ENCODE measurements around the gene BMP4.

The BMP4 gene

GRCh38 chr14:53953002-53953827 is 3.4 kb downstream of the BMP4 start:
- peak overlapping the region; percentile 85 for H3K27ac ChIP-seq (ENCODE audit: low read length)

GRCh38 chr14:53952533-53952932 is 4.1 kb downstream of the BMP4 start:
- Histone ChIP-seq H3K4me3 (ENCODE audit: low read length in 2 of 2) (peak overlapping the region; percentile 45 to 85), H3K4me1 (ENCODE audit: control insufficient read depth, insufficient read depth, low read length) (peaks cover 36% of the 10 kb centered on the region), H3K9me3 (ENCODE audit: control insufficient read depth in 2 of 2, low read length in 2 of 2) (no peaks in the 10 kb centered on the region), H3K9ac (ENCODE audit: low read length in 2 of 2) (peak overlapping the region; percentile 23 to 75), H3K27ac (ENCODE audit: low read length) (peak overlapping the region; percentile 85), H3K36me3 (ENCODE audit: control insufficient read depth in 2 of 2, insufficient read depth in 2 of 2, low read length in 2 of 2) (peaks cover 0 to 10% of the 10 kb centered on the region in 2 donors), H3K27me3 (ENCODE audit: control insufficient read depth in 1 of 2, insufficient read depth in 2 of 2, low read length in 2 of 2) (peaks cover 7 to 54% of the 10 kb centered on the region in 2 donors)

More at GRCh38 chr14:53953002-53953827, 3.4 kb downstream of the BMP4 start:
- peaks cover 0 to 10% of the 10 kb centered on the region in 2 donors for H3K36me3 ChIP-seq (ENCODE audit: control insufficient read depth in 2 of 2, insufficient read depth in 2 of 2, low read length in 2 of 2)
- peaks cover 7 to 52% of the 10 kb centered on the region in 2 donors for H3K27me3 ChIP-seq (ENCODE audit: control insufficient read depth in 1 of 2, insufficient read depth in 2 of 2, low read length in 2 of 2)
- H3K4me1 ChIP-seq (ENCODE audit: control insufficient read depth, insufficient read depth, low read length) = peaks cover 36% of the 10 kb centered on the region
- H3K9ac ChIP-seq (ENCODE audit: low read length in 2 of 2) = peak overlapping the region; percentile 54 to 78
- no peaks in the 10 kb centered on the region for H3K9me3 ChIP-seq (ENCODE audit: control insufficient read depth in 2 of 2, low read length in 2 of 2)
- peak overlapping the region; percentile 45 to 85 for H3K4me3 ChIP-seq (ENCODE audit: low read length in 2 of 2)

GRCh38 chr14:53951627-53952303 is 4.9 kb downstream of the BMP4 start:
- H3K9me3 ChIP-seq (ENCODE audit: control insufficient read depth in 2 of 2, low read length in 2 of 2) = no peaks in the 10 kb centered on the region
- peak overlapping the region; percentile 24 to 47 for H3K9ac ChIP-seq (ENCODE audit: low read length in 2 of 2)
- H3K4me3 ChIP-seq (ENCODE audit: low read length in 2 of 2) = peak overlapping the region; percentile 45 to 85
- peak overlapping the region; percentile 85 for H3K27ac ChIP-seq (ENCODE audit: low read length)
- H3K27me3 ChIP-seq (ENCODE audit: control insufficient read depth in 1 of 2, insufficient read depth in 2 of 2, low read length in 2 of 2) = peaks cover 7 to 61% of the 10 kb centered on the region in 2 donors
- peaks cover 0 to 10% of the 10 kb centered on the region in 2 donors for H3K36me3 ChIP-seq (ENCODE audit: control insufficient read depth in 2 of 2, insufficient read depth in 2 of 2, low read length in 2 of 2)
- H3K4me1 ChIP-seq (ENCODE audit: control insufficient read depth, insufficient read depth, low read length) = peaks cover 37% of the 10 kb centered on the region

GRCh38 chr14:53951243-53951626 is 5.4 kb downstream of the BMP4 start:
- Histone ChIP-seq H3K4me1 (ENCODE audit: control insufficient read depth, insufficient read depth, low read length) (peaks cover 38% of the 10 kb centered on the region), H3K36me3 (ENCODE audit: control insufficient read depth in 2 of 2, insufficient read depth in 2 of 2, low read length in 2 of 2) (peaks cover 0 to 10% of the 10 kb centered on the region in 2 donors), H3K27me3 (ENCODE audit: control insufficient read depth in 1 of 2, insufficient read depth in 2 of 2, low read length in 2 of 2) (peaks cover 7 to 62% of the 10 kb centered on the region in 2 donors), H3K9me3 (ENCODE audit: control insufficient read depth in 2 of 2, low read length in 2 of 2) (no peaks in the 10 kb centered on the region), H3K9ac (ENCODE audit: low read length in 2 of 2) (peak overlapping the region; percentile 24 to 47), H3K4me3 (ENCODE audit: low read length in 2 of 2) (peak overlapping the region; percentile 45 to 85), H3K27ac (ENCODE audit: low read length) (peak overlapping the region; percentile 85)

GRCh38 chr14:53950031-53950793 is 6.4 kb downstream of the BMP4 start:
- peak overlapping the region; percentile 18 for H3K27ac ChIP-seq (ENCODE audit: low read length)
- H3K4me1 ChIP-seq (ENCODE audit: control insufficient read depth, insufficient read depth, low read length) = peaks cover 33% of the 10 kb centered on the region
- H3K4me3 ChIP-seq (ENCODE audit: low read length in 2 of 2) = no peak overlapping the region
- H3K9me3 ChIP-seq (ENCODE audit: control insufficient read depth in 2 of 2, low read length in 2 of 2) = no peaks in the 10 kb centered on the region
- H3K36me3 ChIP-seq (ENCODE audit: control insufficient read depth in 2 of 2, insufficient read depth in 2 of 2, low read length in 2 of 2) = peaks cover 0 to 10% of the 10 kb centered on the region in 2 donors
- H3K9ac ChIP-seq (ENCODE audit: low read length in 2 of 2) = no peak overlapping the region
- H3K27me3 ChIP-seq (ENCODE audit: control insufficient read depth in 1 of 2, insufficient read depth in 2 of 2, low read length in 2 of 2) = peaks cover 7 to 60% of the 10 kb centered on the region in 2 donors

- Histone ChIP-seq H3K4me3 (ENCODE audit: low read length in 2 of 2) (no peak overlapping the region), H3K9me3 (ENCODE audit: control insufficient read depth in 2 of 2, low read length in 2 of 2) (no peaks in the 10 kb centered on the region), H3K4me1 (ENCODE audit: control insufficient read depth, insufficient read depth, low read length) (peaks cover 30% of the 10 kb centered on the region), H3K9ac (ENCODE audit: low read length in 2 of 2) (no peak overlapping the region), H3K36me3 (ENCODE audit: control insufficient read depth in 2 of 2, insufficient read depth in 2 of 2, low read length in 2 of 2) (peaks cover 0 to 10% of the 10 kb centered on the region in 2 donors), H3K27me3 (ENCODE audit: control insufficient read depth in 1 of 2, insufficient read depth in 2 of 2, low read length in 2 of 2) (peaks cover 7 to 53% of the 10 kb centered on the region in 2 donors), H3K27ac (ENCODE audit: low read length) (no peak overlapping the region)
Observed at GRCh38 chr14:53949201-53949600, 7.4 kb downstream of the BMP4 start.

- Histone ChIP-seq H3K27me3 (ENCODE audit: control insufficient read depth in 1 of 2, insufficient read depth in 2 of 2, low read length in 2 of 2) (peaks cover 7 to 49% of the 10 kb centered on the region in 2 donors), H3K27ac (ENCODE audit: low read length) (no peak overlapping the region), H3K9me3 (ENCODE audit: control insufficient read depth in 2 of 2, low read length in 2 of 2) (no peaks in the 10 kb centered on the region), H3K36me3 (ENCODE audit: control insufficient read depth in 2 of 2, insufficient read depth in 2 of 2, low read length in 2 of 2) (peaks cover 0 to 10% of the 10 kb centered on the region in 2 donors), H3K9ac (ENCODE audit: low read length in 2 of 2) (no peak overlapping the region), H3K4me3 (ENCODE audit: low read length in 2 of 2) (no peak overlapping the region), H3K4me1 (ENCODE audit: control insufficient read depth, insufficient read depth, low read length) (peaks cover 30% of the 10 kb centered on the region)
Observed at GRCh38 chr14:53948205-53948884, 8.3 kb downstream of the BMP4 start.

- no peak overlapping the region for H3K9ac ChIP-seq (ENCODE audit: low read length in 2 of 2)
- peaks cover 7 to 49% of the 10 kb centered on the region in 2 donors for H3K27me3 ChIP-seq (ENCODE audit: control insufficient read depth in 1 of 2, insufficient read depth in 2 of 2, low read length in 2 of 2)
- no peak overlapping the region for H3K4me3 ChIP-seq (ENCODE audit: low read length in 2 of 2)
- H3K36me3 ChIP-seq (ENCODE audit: control insufficient read depth in 2 of 2, insufficient read depth in 2 of 2, low read length in 2 of 2) = peaks cover 0 to 10% of the 10 kb centered on the region in 2 donors
- peaks cover 28% of the 10 kb centered on the region for H3K4me1 ChIP-seq (ENCODE audit: control insufficient read depth, insufficient read depth, low read length)
- H3K27ac ChIP-seq (ENCODE audit: low read length) = no peak overlapping the region
- no peaks in the 10 kb centered on the region for H3K9me3 ChIP-seq (ENCODE audit: control insufficient read depth in 2 of 2, low read length in 2 of 2)
Observed at GRCh38 chr14:53947452-53948204, 9.0 kb downstream of the BMP4 start.

- Histone ChIP-seq H3K9ac (ENCODE audit: low read length in 2 of 2) (no peak overlapping the region), H3K9me3 (ENCODE audit: control insufficient read depth in 2 of 2, low read length in 2 of 2) (no peaks in the 10 kb centered on the region), H3K4me3 (ENCODE audit: low read length in 2 of 2) (peak overlapping the region in 1 of 2 donors; percentile 68), H3K36me3 (ENCODE audit: control insufficient read depth in 2 of 2, insufficient read depth in 2 of 2, low read length in 2 of 2) (peaks cover 0 to 10% of the 10 kb centered on the region in 2 donors), H3K27ac (ENCODE audit: low read length) (no peak overlapping the region), H3K27me3 (ENCODE audit: control insufficient read depth in 1 of 2, insufficient read depth in 2 of 2, low read length in 2 of 2) (peaks cover 7 to 46% of the 10 kb centered on the region in 2 donors), H3K4me1 (ENCODE audit: control insufficient read depth, insufficient read depth, low read length) (peaks cover 24% of the 10 kb centered on the region)
Observed at GRCh38 chr14:53947094-53947445, 9.6 kb downstream of the BMP4 start.
